GM15510 (cell line): ENCODE data around the gene PTPRJ.

Experiments used
- POLR2A ChIP-seq: IDR thresholded peaks from 3 replicates; pipeline ENCODE4 v1.6.1; 2011; ENCODE audit warnings: borderline replicate concordance; ENCODE audit not compliant: insufficient read length; ENCODE audit errors: extremely low read depth

PTPRJ gene

GRCh38 chr11:48177661-48178060 lies 197.3 kb downstream of the PTPRJ start:
- TF ChIP-seq POLR2A: no peak

GRCh38 chr11:48180627-48181026 lies 200.3 kb downstream of the PTPRJ start:
- TF ChIP-seq POLR2A: no peak

DNA sequence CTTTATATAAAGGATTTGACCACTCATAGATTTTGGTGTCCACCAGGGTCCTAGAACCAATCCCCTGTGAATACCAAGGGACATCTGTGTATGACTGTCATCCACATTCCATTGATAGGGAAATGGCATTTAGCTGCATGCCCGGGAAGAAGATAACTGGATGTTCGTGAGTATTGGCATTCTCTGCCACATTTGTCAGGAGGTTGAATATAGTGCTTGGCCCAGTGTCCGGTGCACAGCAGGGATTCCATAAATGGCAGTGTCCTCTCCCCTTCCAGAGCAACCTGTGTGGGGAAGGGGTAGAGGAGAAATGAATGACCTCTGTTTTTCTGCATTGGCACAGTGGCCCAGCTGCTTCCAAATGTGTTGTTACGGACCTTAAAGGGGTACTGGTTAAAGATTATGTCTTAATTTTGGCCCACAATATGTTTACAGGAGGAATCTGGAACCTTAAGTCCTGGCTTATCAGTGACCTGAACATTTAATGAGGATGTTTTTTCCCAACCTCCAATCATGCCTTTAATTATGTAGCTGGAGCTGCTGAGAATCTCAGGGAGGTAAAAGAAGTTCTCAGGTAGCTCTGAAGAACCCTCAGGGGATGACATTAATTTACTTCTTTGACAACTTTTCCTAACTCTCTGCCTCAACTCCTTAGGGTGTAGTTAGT lies 202.6 kb downstream of the PTPRJ start:
- TF ChIP-seq POLR2A: no peak

GRCh38 chr11:48184452-48184851 lies 204.1 kb downstream of the PTPRJ start:
- no peak for TF ChIP-seq POLR2A

- TF ChIP-seq POLR2A: no peak
Observed at GRCh38 chr11:48193876-48194275, 213.5 kb downstream of the PTPRJ start.

DNA sequence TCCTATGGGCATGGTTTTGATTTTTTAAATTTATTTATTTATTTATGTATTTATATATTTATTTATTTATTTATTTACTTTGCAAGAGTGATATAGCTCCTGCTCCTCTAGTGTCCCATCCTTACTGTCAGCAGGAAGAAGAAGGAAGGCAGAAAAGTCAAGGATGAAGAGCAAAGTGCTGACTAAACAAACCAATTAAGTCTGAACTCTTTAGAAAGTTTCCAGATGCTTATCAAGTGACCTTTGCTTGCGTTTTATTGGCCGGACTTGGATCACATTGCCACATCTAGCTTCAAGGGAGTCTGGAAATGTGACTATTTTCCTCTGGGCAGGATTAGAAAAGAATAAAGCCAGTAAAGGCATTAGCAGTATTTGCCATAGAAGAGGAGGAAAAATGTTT lies 227.5 kb downstream of the PTPRJ start:
- TF ChIP-seq POLR2A: no peak

DNA sequence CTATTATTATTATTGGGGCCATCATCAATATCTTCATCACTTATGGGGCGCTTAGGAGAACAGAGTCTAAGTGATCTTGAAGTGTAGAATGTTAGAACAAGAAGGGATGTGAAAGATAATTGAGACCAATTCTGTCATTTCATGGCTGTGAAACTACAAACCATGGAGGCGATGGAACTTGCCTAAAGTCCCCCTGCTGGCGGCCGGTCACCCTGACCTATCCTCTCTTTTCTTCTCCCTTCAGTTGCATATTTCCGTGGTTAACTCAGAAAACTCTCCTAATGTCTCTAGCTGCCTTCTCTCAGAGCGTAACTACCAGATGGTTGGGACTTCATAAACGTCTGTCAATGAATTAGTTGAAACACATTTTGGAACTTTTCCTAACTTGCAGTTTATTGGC lies 229.7 kb downstream of the PTPRJ start:
- no peak for TF ChIP-seq POLR2A

DNA sequence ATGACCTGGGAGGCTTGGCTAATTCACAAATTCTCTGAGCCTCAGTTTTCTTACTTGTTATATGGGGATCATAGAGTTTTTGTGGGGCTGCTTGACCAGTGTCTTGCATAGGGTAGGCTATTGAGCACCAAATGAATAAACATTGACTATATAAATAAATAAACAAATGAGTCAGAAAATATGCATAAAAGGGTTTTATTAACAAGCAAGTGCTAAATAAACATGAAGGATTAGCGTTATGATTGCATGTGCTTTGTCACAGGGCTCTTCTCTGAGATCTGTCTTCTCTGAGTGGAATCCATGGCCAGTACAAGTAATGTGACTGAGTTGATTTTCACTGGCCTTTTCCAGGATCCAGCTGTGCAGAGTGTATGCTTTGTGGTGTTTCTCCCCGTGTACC lies 236.2 kb downstream of the PTPRJ start, which contains the start of gene OR4B1:
Gene OR4B1 (plus strand): TSS at position 301 of the 400 bp plus-strand sequence. CDS start 0 bp downstream, at position 301.
- TF ChIP-seq POLR2A: no peak
